Loucy (cell line): ENCODE measurements around the gene PIK3R1.

Experiments
- H2AFZ ChIP-seq: fragments of 200-600 bp; sonication (generic); 2 replicates; pipeline ENCODE4 v1.6.0; 2016; ENCODE audit warnings: antibody characterized with exemption, mild to moderate bottlenecking, low read length, moderate library complexity
- H3F3A ChIP-seq: fragments of 200-600 bp; 2 replicates; pipeline ENCODE4 v1.6.0; 2016; ENCODE audit warnings: antibody characterized with exemption, low read depth, mild to moderate bottlenecking
- H3K27me3 ChIP-seq: fragments of 200-600 bp; sonication (generic); 2 replicates; pipeline ENCODE4 v1.6.1; 2014; ENCODE audit warnings: low read length, mild to moderate bottlenecking; ENCODE audit not compliant: insufficient read depth, poor library complexity, severe bottlenecking
- H3K36me3 ChIP-seq: fragments of 200-600 bp; sonication (generic); 2 replicates; pipeline ENCODE4 v1.6.1; 2016; ENCODE audit warnings: low read length; ENCODE audit not compliant: insufficient read depth
- H3K4me1 ChIP-seq: fragments of 200-600 bp; sonication (generic); 2 replicates; pipeline ENCODE4 v1.5.1; 2014; ENCODE audit warnings: low read length, mild to moderate bottlenecking; ENCODE audit not compliant: insufficient read depth, poor library complexity, severe bottlenecking
- H3K4me2 ChIP-seq: fragments of 200-600 bp; sonication (generic); 2 replicates; pipeline ENCODE4 v1.6.0; 2014; ENCODE audit warnings: antibody characterized with exemption, low read length, low read depth, mild to moderate bottlenecking; ENCODE audit not compliant: poor library complexity, severe bottlenecking
- H3K4me3 ChIP-seq: fragments of 200-600 bp; sonication (generic); 2 replicates; pipeline ENCODE4 v1.5.1; 2014; ENCODE audit warnings: low read length, mild to moderate bottlenecking, mixed read lengths; ENCODE audit not compliant: poor library complexity, severe bottlenecking
- H3K79me2 ChIP-seq: fragments of 200-600 bp; sonication (generic); 2 replicates; pipeline ENCODE4 v1.6.1; 2014; ENCODE audit warnings: low read length; ENCODE audit not compliant: insufficient read depth
- H3K9ac ChIP-seq: fragments of 200-600 bp; sonication (generic); 2 replicates; pipeline ENCODE4 v1.6.0; 2014; ENCODE audit warnings: mild to moderate bottlenecking, low read depth, low read length, moderate library complexity; ENCODE audit not compliant: poor library complexity, severe bottlenecking
- H3K9me2 ChIP-seq: fragments of 200-600 bp; sonication (generic); replicated peaks from 2 replicates; pipeline ENCODE4 v1.6.1; 2016; ENCODE audit warnings: low read depth, low read length, mixed read lengths
- H3K9me3 ChIP-seq: fragments of 200-600 bp; sonication (generic); 2 replicates; pipeline ENCODE4 v1.6.1; 2014; ENCODE audit warnings: mild to moderate bottlenecking, antibody characterized with exemption, low read length, low read depth; ENCODE audit not compliant: insufficient read depth
- H4K20me1 ChIP-seq: fragments of 200-600 bp; sonication (generic); 2 replicates; pipeline ENCODE4 v1.6.0; 2014; ENCODE audit warnings: antibody characterized with exemption, low read length, mild to moderate bottlenecking; ENCODE audit not compliant: insufficient read depth, poor library complexity, severe bottlenecking
- EZH2phosphoT487 ChIP-seq: fragments of 200-600 bp; IDR thresholded peaks from 2 replicates; pipeline ENCODE4 v1.6.1; 2018; ENCODE audit warnings: antibody characterized with exemption, mild to moderate bottlenecking, moderate library complexity, borderline replicate concordance
- TF ChIP-seq, protein P1 (sequence below): fragments of 200-600 bp; sonication (generic); conservative IDR thresholded peaks from 2 replicates; pipeline ENCODE4 v1.5.1; 2014; ENCODE audit warnings: mild to moderate bottlenecking, antibody characterized with exemption, low read length

PIK3R1 gene

GRCh38 chr5:68225911-68226545 lies 10.5 kb downstream of the PIK3R1 start:
- no peak overlapping the region for H3K9ac ChIP-seq
- no peak overlapping the region for H2AFZ ChIP-seq
- peak overlapping the region; percentile 98 for H3K4me2 ChIP-seq
- H3K9me3 ChIP-seq, result no peaks in the 10 kb centered on the region
- peaks cover 55% of the 10 kb centered on the region; the same call in 1 of the 2 replicates for H3K36me3 ChIP-seq
- H3K9me2 ChIP-seq, result no peaks in the 10 kb centered on the region
- H3K4me3 ChIP-seq, result peak overlapping the region; percentile 81
- H4K20me1 ChIP-seq, result peaks cover 99% of the 10 kb centered on the region
- peaks cover 95% of the 10 kb centered on the region for H3K4me1 ChIP-seq
- peaks cover 10% of the 10 kb centered on the region for H3F3A ChIP-seq
- TF ChIP-seq, protein P1, sequence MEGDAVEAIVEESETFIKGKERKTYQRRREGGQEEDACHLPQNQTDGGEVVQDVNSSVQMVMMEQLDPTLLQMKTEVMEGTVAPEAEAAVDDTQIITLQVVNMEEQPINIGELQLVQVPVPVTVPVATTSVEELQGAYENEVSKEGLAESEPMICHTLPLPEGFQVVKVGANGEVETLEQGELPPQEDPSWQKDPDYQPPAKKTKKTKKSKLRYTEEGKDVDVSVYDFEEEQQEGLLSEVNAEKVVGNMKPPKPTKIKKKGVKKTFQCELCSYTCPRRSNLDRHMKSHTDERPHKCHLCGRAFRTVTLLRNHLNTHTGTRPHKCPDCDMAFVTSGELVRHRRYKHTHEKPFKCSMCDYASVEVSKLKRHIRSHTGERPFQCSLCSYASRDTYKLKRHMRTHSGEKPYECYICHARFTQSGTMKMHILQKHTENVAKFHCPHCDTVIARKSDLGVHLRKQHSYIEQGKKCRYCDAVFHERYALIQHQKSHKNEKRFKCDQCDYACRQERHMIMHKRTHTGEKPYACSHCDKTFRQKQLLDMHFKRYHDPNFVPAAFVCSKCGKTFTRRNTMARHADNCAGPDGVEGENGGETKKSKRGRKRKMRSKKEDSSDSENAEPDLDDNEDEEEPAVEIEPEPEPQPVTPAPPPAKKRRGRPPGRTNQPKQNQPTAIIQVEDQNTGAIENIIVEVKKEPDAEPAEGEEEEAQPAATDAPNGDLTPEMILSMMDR, result no peak
- TF ChIP-seq EZH2phosphoT487, result no peak
- H3K27me3 ChIP-seq, result no peaks in the 10 kb centered on the region
- H3K79me2 ChIP-seq, result peaks cover 100% of the 10 kb centered on the region

DNA sequence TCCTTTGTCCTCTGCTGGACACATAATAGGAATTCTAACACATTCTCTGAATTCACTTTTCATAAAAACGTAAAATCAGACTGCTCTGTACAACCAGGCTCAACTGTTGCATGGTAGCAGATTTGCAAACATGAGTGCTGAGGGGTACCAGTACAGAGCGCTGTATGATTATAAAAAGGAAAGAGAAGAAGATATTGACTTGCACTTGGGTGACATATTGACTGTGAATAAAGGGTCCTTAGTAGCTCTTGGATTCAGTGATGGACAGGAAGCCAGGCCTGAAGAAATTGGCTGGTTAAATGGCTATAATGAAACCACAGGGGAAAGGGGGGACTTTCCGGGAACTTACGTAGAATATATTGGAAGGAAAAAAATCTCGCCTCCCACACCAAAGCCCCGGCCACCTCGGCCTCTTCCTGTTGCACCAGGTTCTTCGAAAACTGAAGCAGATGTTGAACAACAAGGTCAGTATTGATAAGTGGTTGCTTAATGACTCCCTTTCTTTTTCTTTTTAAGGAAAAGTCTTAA lies 11.1 kb downstream of the PIK3R1 start:
- Histone ChIP-seq H3K4me1 (peaks cover 95% of the 10 kb centered on the region), H3F3A (peaks cover 10% of the 10 kb centered on the region), H3K4me2 (peak overlapping the region; percentile 98), H2AFZ (no peak overlapping the region), H3K79me2 (peaks cover 100% of the 10 kb centered on the region), H3K4me3 (no peak overlapping the region), H3K36me3 (peaks cover 57% of the 10 kb centered on the region; the same call in 1 of the 2 replicates), H3K9ac (no peak overlapping the region), H3K9me2 (no peaks in the 10 kb centered on the region), H4K20me1 (peaks cover 99% of the 10 kb centered on the region), H3K27me3 (no peaks in the 10 kb centered on the region), H3K9me3 (no peaks in the 10 kb centered on the region)
- TF ChIP-seq, protein P1, result no peak
- TF ChIP-seq EZH2phosphoT487, result no peak

- peaks cover 100% of the 10 kb centered on the region for H3K79me2 ChIP-seq
- TF ChIP-seq EZH2phosphoT487, result no peak
- TF ChIP-seq, protein P1, result no peak
- H3K4me1 ChIP-seq, result peaks cover 96% of the 10 kb centered on the region
- no peaks in the 10 kb centered on the region for H3K27me3 ChIP-seq
- peak overlapping the region; percentile 33 for H3K9ac ChIP-seq
- peaks cover 57% of the 10 kb centered on the region; the same call in 1 of the 2 replicates for H3K36me3 ChIP-seq
- no peaks in the 10 kb centered on the region for H3K9me3 ChIP-seq
- peak overlapping the region; percentile 61 for H3K4me3 ChIP-seq
- H2AFZ ChIP-seq, result no peak overlapping the region
- H3K4me2 ChIP-seq, result peak overlapping the region; percentile 74
- H3F3A ChIP-seq, result peaks cover 10% of the 10 kb centered on the region
- no peaks in the 10 kb centered on the region for H3K9me2 ChIP-seq
- H4K20me1 ChIP-seq, result peaks cover 99% of the 10 kb centered on the region
Observed at GRCh38 chr5:68227532-68228160, 12.1 kb downstream of the PIK3R1 start.
